NB4 (cell line): ENCODE data around the gene NCAPG2.

Experiments
- DNase-seq: peaks from one replicate; pipeline ENCODE4 v3.0.0; 2010; ENCODE audit warnings: low read depth
- H3K4me3 ChIP-seq: one replicate; pipeline ENCODE4 v1.5.1; 2011; ENCODE audit warnings: mild to moderate bottlenecking, low read depth, low read length, moderate library complexity
- CTCF ChIP-seq: IDR thresholded peaks from one replicate; pipeline ENCODE4 v1.5.1; 2012; ENCODE audit warnings: low read depth, low read length
- MAX ChIP-seq: IDR thresholded peaks from 2 replicates; pipeline ENCODE4 v1.6.1; 2011; ENCODE audit warnings: low read depth, low read length
- MYC ChIP-seq: IDR thresholded peaks from 2 replicates; pipeline ENCODE4 v1.6.1; 2011; ENCODE audit warnings: low read depth, low read length
- POLR2A ChIP-seq: IDR thresholded peaks from 2 replicates; pipeline ENCODE4 v1.6.1; 2011; ENCODE audit warnings: mild to moderate bottlenecking; ENCODE audit not compliant: insufficient read length; ENCODE audit errors: extremely low read depth

The NCAPG2 gene

GRCh38 chr7:158583143-158583542 lies 121.5 kb downstream of the NCAPG2 start:
- H3K4me3 ChIP-seq: no peak overlapping the region
- TF ChIP-seq MAX (no peak), CTCF (no peak), MYC (no peak), POLR2A (no peak)

GRCh38 chr7:158582089-158582456 lies 122.5 kb downstream of the NCAPG2 start:
- no peak for TF ChIP-seq MAX
- no peak for TF ChIP-seq MYC
- TF ChIP-seq POLR2A: no peak
- no peak for TF ChIP-seq CTCF
- no peak for DNase-seq

More at GRCh38 chr7:158583143-158583542, 121.5 kb downstream of the NCAPG2 start:
- DNase-seq: no peak

GRCh38 chr7:158581440-158582088 lies 123.0 kb downstream of the NCAPG2 start:
- DNase-seq: no peak
- no peak overlapping the region for H3K4me3 ChIP-seq
- no peak for TF ChIP-seq MAX
- no peak for TF ChIP-seq POLR2A
- TF ChIP-seq MYC: no peak
- TF ChIP-seq CTCF: no peak

More at GRCh38 chr7:158582089-158582456, 122.5 kb downstream of the NCAPG2 start:
- H3K4me3 ChIP-seq: no peak overlapping the region
